Stimulated activated CD4-positive, alpha-beta T cell treated with anti-CD3 and anti-CD28 coated beads, Interleukin-1b, Interleukin-23, amount 100 ng/mL, for 1 hour (primary cell): Measurements from ENCODE around the gene IL1R2.

Source experiments
- DNase-seq, 2 donors: peaks; one replicate each; pipeline ENCODE4 v3.0.0-alpha.2; 2020; ENCODE audit warnings: low read depth in 2 of 2

IL1R2 gene

DNA sequence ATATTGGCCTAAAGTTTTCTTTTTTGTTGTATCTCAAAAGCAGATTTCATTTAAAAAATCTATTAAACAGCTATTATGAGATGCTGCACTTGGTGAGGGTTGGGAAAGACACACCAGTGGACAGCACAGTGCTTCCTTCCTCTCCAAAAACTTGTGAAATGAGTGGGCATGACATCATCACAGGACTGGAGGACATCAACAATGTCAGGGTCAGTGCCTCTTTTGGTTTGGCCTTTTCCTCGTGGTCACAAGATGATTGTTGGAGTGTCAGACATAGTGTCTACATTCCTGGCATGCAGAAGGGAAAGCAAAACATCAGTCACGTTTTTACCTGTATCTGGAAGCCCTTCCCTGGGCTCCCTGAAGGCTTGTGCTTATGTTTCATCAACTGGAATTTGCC is 49.6 kb downstream of the IL1R2 start:
- DNase-seq, result no peak

DNA sequence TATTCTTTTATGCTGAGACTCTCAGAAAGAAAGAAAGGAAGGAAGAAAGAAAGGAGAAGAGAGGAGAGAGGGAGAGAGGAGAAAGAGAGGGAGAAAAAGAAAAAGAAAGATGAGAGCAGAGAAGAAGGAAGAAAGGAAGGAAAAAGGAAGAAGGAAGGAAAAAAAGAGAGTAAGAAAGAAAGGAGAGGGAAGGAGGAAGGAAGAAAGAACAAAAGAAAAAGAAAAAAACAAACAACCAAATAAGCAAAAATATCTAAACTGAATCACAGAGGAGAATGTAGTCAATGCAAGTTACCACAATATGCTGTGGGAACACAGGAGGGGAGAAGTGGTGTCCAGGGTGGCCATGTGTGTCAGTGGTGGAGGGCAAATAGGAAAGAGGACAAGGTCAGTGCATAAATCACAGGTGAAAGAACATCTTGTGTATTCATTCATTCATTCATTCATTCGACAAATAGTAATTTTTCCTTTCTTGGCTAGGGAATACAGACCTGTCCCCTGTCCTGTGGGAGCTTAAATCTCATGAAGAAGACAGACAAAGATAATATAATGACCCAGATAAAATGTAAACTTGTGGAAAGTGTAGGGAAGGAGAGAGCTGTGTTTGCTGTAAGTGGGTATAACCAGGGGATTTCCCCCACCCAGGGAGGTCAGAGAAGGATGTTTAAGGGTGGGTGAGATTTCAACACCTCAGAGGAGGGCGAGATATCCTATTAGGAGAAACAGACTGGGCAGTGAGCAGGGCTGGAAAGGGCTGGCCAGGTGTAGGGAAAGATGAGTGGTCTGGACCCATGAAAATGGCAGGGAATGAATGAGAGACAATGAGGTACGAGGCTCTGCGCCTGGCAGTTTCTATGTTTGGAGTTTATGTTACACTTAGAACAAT is 50.7 kb downstream of the IL1R2 start:
- DNase-seq, result no peak

DNA sequence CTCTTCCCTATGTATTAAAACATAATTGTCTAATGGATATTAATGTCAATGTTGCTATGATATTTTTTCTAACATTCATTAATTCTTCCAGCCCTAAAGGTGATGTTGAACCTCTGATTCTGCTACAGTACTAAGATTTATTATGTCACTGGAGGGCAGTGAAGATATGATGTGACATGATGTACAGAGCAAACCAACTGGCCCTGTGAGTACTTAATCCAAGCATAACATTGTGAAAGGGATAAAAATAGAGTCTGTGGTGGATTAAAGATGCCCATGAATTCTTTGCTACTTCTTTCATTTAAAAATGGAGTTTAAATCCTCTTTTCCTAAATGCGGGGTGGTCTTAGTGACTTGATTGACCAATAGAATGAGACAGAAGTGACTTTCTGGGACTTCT is 51.8 kb downstream of the IL1R2 start:
- no peak for DNase-seq

DNA sequence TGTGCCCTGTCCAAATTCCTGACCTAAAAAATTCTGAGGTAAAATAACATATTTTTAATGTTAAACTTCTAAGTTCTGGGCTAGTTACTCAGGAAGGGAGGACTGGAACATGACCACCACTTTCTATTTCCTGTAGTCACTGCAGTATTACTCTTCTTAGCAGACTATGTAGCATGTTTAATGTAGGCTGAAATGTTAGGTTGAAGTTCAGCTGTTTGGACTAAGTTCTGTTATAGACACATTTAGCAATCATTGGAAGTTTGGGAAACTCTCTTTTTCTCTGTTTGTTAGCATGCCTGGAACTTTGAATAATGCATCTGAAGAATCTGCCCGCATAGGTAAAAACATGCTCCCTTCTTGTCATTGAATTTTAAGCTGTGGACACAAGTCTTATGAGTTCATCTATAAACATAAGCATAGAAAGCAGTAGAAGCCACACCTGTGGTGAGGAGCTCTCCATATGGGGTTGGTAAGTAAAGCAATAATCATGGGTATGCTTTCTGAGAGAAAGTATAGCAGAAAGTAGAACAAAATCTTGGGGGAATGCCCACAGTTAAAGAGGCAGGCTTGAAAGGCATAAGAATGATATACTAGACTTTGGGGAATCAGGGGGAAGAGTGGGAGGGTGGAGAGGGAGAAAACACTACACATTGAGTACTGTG is 52.6 kb downstream of the IL1R2 start:
- DNase-seq, result no peak

DNA sequence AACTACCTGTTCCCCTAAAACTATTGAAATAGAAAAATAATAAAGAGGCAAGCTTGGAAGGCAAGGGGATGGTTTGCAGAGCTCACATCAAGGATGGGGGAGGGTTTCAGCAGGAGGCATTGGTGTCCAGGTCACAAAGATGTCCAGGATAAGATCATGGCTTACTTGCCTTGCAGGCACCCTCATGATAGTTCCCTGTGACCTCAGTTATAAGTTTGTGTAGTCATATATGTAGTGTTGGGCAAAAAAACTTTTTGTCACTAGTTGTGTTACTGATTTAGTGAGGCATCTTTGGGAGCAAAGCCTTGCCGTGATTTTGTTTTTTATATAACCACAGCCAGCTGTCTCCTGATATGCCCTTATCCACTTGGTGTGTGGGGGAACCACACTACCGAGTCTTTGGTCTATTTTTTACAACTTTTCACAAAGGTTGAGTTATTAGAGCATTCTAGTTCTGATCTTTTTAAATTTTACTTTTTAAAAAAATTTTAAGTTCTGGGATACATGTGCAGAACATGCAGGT is 53.3 kb downstream of the IL1R2 start:
- no peak for DNase-seq

DNA sequence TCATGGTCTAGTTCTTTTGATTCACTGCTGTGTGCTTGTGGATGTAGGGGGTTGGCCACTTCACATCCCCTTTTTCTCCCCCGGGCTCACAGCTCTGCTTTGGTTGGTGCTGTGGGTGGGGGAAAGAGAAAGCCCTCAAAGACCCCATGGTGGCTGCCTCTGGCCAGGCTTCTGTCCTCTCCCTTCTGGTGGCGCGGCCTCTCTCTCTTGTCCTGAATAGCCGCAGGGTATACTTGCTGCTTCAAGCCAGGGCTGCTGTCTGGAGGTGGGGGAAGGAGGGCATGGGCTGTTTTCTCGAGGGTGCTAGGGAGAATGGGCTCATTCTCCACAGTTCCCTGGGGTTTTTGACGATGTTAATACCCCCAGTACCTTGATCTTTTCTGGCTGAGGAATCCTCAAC is 53.9 kb downstream of the IL1R2 start:
- no peak for DNase-seq

DNA sequence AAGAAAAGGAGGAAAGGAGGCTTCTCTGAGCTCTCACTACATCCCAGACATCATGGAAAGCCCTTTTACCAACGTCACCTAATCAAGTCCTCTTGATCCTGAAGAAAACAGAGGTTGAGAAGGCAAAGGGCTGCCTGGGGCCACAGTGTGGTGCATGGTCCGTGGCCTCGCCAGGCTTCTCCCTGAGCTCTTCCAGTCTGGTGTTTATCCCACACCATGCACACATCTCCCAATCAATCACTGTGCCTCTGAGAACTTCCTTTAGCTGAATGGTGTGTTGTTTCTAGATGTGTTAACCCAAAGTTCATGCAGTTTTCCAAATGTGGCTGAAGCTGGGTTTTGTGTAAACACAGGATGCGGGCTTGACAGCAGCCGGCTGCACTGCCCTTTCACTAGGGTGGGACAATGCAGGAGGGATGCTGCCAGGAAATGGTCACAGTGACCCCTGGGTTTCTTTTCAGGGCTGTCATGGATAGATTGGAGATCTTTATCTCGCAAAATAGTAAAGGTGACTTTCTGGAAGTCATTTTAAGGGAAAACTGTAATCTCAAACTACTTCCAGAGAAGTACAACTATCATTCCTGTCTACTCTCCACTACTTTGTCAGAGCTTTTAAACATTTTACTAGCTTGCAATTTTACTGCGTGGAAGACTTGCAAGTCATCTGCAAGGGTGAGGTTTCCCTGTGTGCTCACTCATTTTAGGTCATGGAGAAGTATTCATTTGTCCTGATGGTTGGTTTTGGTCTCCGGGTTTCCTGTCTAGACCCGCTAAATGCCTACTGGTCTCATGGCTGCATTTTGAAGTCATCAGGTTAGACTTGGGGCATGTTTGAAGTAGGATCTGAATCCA is 54.6 kb downstream of the IL1R2 start:
- DNase-seq, result no peak

DNA sequence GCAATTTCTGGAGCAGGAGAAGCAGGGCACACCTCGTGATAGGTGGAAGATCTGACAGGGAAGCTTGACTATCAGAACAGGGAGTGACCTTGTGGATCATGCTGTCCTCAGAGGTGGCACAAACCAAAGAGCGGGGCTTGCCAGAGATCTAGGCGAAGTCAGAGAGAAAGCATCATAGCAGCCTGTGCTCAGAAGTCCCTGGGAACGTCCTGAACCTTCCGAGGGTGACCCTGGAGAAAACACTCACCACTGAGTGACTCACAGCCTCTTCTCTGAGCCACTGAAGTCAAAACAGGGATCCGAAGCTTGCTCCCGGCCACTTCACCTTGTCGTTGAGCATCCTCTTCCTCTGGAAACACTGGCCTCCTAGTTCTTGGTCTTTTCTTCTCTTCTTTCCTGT is 56.7 kb downstream of the IL1R2 start:
- no peak for DNase-seq

DNA sequence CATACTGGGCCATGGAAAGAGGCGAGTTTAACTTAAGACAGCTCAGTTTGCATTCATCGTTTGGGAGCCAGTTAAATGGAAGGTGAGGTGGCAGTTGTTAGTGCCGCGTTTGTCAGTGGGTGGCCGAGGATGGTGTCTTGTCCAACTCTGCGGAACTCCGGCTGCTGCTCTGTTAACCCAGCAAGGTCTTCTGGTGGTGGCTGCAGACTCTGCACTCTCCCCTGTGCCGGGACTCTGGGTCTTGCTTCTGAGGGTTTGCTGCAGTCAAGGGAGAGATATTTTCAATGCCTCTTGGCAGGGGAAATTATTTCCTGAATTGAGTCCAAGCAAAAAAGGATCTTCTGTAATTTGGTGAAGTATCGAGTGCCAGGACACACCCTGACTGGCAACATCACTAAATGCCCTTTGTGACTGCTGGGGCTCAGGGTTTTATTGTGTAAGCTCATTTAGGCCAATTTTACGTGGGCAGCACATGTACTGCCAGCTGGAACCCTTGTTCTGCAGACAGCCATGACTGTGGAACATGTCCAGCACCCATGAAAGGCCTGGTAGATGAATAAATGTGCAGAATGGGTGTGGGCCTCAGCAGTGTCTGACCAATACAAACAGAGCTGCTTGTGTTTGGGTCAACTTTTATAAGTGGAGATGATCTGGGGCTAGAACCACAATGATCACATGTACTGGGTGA is 58.1 kb downstream of the IL1R2 start:
- no peak for DNase-seq

DNA sequence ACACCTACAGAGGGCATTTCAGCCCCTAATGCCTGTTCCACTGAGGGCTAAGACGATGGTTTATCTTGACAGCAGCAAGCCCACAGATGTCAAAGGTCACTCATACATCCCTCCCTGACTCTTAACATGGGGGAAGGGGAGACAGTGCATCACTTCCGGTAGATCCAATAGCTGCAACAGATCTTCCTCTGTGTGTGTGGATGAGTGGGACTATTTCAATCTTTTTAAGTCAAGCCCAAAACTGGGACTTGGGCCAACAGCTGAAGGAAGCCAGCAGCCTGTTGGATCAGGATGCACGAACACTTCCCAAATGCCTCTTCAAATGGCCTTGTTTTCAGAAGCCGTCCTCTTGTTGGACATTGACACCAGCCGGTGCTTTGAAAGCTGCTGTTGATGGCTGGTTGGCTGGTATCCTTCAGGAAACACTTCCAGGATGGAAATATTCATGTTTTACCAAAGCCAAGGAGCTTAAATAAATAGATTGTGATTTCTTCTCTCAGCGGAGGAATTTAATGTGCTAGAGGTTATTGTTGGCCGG is 59.2 kb downstream of the IL1R2 start:
- DNase-seq, result no peak

DNA sequence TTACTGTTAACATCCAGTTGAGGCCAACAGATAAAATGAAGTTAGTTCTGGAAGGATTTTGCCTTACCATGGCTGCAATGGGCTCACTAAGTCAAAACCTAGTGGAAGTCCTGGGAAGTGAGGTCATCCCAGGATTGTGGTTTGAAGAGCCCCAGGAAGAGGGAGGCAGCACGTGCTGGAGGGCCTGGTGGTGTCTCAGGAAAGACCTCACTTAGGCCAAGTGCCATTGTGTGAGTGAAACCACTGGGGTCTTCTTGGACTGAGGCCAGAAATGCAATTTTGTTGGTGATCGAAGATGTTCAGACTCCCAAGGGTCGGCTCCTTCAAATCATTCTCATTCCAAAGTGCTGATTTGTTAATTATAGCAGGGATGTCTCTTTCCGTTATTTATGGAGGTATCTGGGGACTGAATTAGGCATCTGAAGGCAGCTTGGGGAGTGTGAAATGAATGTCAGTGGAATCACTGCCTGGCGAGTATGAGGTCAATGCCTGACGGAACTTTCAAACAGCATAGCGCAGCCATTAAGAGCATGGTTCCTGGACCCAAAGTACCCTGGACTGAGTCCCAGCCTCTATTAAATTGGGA is 60.0 kb downstream of the IL1R2 start:
- DNase-seq, result no peak

DNA sequence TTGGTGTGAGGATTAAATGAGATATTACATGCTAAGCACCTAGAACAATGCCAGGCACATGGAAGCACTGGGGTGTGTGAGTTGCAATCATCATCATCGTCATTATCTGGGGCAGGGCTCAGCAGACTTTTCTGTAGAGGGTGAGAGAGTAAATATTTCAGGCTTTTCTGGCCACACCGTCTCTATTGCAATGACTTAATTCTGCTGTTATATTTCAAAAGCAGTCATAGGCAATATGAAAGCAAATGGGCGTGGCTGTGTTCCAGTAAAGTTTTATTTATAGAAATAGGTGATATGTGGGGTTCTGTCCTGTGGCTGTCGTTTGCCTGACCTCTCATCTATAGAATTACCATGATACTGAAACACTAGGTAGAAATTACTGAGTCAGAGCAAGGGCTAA is 60.6 kb downstream of the IL1R2 start:
- DNase-seq, result no peak

DNA sequence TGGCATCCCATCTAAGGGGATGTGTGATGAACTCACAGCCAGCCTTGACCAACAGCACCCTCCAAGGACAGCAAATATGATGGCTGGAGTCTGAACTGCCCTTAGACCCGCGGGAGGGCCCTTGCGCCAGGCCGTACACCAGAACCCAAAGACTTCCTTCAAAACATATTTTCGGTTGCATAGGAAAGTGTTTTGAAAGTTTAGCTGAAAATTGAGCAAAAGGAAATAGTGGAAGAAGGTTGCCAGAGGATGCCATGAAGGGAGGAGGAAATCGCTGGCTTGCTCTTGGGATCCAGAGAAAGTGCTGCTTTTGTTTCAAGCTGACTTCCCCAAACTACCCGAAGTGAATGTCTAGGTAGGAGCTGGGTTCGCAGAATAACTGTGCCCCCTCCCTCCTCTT is 61.3 kb downstream of the IL1R2 start:
- no peak for DNase-seq

DNA sequence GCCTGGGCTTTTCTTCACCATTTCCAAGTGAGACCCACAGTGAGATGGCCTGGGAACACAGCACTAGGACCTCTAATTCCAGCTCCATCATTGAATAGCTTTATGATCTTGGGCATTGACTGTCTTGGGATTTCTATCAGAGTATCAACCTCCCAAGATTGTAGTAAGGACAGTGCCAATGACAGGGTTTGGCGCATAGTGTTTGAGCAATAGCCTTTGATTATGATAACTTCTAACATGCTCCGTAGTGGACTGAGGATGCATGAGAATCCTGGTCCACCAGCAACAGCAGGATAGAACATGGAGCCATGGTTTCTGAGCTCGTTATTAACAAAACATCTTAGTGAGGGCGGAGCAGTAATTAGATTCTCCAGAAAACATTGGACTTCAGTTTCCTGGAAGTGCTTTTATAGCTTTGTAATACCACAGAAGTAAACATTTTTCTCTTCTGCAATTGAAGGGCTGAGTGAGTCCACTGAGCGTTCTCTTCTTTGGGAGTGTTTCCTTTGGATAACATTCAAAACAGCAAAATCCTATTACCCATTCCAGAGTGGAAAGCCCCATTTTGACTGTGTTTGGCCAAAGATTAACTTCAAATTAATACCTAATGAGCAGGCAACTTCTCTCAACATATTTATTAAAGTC is 63.7 kb downstream of the IL1R2 start:
- no peak for DNase-seq

DNA sequence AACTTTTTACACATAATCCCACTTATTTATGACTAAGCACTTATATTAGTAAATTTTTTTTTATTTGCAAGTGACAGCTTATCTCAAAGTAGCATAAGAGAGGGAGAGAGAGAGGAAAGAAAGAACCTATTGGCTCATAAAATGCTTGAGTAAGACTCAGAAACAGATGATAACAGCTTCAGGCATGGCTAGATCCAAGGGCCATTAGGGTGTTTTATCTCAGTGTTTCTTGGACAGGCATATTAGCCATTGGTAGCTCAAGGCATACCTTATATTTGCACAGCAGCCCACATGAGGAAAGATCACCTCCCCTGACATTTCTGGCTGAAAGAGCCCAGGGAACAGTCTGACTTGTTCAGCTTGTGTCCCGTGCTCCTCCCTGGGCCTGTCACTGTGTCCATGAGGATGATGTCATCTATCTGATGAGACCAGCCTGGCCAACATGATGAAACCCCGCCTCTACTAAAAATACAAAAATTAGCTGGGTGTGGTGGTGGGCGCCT is 64.4 kb downstream of the IL1R2 start:
- DNase-seq, result no peak

DNA sequence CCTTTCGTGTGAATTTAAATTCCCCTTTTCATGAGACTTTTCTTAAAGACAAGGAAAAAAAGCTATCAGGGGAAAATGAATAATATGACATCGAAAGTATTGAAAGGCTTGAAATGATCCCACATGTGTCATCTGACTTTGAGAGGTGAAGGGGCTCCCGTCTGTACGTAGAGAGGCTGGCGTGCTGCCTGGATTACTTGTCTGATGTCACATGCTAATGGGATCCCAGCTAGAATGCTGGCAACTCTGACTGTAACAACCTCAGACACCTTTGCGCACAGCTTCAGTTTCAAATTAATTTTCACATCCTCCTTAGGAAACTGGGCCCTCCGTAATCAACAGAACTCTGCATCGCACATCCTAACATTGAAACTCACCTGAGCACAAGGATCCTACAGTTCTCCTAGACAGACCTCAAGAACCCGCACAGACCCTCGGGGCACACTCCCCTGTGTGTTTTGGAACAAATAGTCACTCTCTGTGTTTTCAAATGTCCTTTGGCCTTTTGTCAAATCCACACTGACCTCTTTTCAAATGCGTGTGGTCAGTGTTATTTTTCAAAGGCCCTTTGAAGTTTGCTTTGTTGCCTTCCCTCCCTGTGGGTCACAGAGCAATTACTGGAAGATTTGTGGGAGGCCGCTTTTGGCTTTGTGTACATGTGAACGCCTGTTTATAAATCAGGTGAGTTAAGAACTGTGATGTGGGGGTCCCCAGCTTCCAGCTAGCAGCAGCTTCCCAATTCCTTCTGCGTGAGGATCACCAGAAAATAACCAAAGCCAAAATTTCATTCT is 65.9 kb downstream of the IL1R2 start:
- no peak for DNase-seq

DNA sequence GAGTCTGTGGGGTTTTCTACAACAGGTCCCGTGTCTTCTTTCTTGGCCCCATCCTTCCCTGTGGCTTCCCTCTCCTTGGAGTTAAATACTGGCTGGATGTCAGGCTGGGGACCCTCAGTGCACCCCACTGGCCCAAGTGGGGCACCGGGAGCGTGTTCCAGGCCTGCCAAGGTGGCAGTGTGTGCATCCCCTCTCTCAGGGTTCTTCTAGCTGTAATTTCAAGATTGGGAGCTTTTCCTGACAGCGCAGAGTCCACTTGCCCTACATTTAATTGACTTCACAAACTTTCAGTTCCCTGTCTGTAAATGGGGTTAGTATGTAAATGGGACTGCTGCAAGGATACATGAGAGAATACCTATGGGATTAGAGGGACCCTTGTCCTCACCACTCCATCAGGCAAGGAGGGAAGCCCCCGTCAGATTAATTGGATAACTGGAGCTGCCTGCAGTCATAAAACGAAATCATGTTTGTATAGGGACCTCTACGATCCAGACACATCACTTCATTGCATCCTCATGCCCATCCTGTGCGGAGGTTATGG is 66.6 kb downstream of the IL1R2 start:
- DNase-seq, result no peak

DNA sequence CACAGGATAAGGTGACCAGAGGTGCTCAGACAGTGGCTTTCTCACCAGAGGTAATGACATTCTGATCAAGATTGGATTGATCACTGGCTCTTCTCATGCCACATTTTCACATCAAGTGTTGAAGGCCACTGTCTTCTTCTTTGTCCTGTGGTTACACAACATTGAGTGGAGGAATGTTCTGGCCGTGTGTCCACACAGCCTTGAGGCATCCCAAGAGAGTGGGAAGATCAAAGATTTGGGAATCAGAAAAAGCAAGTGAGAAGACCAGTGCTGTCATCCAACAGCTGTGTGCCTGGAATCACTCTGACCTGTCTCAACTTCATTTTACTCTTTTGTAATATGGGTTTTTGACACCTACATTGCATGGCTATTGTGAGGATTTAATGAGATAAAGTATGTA is 67.4 kb downstream of the IL1R2 start:
- DNase-seq, result no peak

DNA sequence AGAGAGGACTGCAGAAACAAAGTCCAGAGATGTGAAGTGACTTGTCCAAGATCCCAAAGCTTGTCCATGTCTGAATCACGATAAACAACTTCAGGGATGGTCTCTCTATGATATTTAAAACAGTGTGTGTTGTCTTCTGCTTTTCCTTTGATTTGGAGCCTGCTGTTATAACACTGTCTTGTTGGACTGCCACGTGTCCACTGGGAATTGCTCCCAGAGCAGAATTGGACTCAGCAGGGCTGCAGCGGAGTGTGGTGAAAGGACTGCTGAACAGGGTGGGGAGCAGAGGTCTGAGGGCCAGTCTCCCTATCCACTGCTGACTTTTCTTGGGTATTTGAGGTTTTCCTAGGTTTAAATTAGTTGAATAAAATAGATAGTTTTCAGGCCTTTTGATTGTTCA is 68.3 kb downstream of the IL1R2 start:
- DNase-seq, result no peak
